ENCODE data around the gene RFX2. TPM values are rescaled to one million over a fixed set of nuclear protein-coding genes. Genes with fewer than 3 reads are reported as not detected.

RFX2 gene
- total RNA-seq, 2 donors from 2014 or later = 21.7 to 30.3 TPM

DNA sequence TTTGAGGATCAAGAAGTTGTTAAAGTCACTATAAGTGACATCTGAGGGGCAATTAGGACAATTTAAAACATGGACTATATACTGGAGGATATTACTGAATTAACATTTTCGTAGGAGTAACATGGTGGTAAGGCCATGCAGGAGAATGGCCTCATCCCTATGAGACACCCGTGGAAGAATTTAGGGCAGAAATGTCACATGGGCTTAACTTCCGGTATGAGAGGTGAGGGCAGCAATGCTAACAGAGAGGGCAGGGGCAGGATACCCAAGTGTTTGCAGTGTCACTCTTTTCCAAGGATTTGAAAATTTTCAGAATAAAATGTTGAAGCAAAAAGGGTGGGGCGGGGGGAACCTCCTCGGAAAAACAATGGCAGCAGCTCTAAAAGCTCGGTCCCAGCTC lies 156.0 kb downstream of the RFX2 start:
- DNase-seq (ENCODE audit: low spot score) (no peak), ATAC-seq (ENCODE audit: insufficient number of reproducible peaks, low FRiP score, low read depth) (peak; percentile 1)
- Histone ChIP-seq H3K27me3 (replicated peaks; ENCODE audit: insufficient read depth) (no peaks in the 10 kb centered on the region), H3K36me3 (no peaks in the 10 kb centered on the region), H3K4me1 (ENCODE audit: control insufficient read depth in 1 of 2, low read depth in 2 of 2) (peaks cover 45 to 75% of the 10 kb centered on the region in 2 donors), H3K4me3 (peak overlapping the region; percentile 46), H3K9me3 (no peaks in the 10 kb centered on the region), H3K27ac (peak overlapping the region; percentile 62 to 66)
- TF ChIP-seq, protein P1, sequence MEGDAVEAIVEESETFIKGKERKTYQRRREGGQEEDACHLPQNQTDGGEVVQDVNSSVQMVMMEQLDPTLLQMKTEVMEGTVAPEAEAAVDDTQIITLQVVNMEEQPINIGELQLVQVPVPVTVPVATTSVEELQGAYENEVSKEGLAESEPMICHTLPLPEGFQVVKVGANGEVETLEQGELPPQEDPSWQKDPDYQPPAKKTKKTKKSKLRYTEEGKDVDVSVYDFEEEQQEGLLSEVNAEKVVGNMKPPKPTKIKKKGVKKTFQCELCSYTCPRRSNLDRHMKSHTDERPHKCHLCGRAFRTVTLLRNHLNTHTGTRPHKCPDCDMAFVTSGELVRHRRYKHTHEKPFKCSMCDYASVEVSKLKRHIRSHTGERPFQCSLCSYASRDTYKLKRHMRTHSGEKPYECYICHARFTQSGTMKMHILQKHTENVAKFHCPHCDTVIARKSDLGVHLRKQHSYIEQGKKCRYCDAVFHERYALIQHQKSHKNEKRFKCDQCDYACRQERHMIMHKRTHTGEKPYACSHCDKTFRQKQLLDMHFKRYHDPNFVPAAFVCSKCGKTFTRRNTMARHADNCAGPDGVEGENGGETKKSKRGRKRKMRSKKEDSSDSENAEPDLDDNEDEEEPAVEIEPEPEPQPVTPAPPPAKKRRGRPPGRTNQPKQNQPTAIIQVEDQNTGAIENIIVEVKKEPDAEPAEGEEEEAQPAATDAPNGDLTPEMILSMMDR (IDR thresholded peaks at IDR 0.05) = no peak

GRCh38 chr19:5953680-5954213 lies 156.6 kb downstream of the RFX2 start:
- no peak for DNase-seq (ENCODE audit: low spot score)
- Histone ChIP-seq H3K27me3 (replicated peaks; ENCODE audit: insufficient read depth) (no peaks in the 10 kb centered on the region), H3K4me1 (ENCODE audit: control insufficient read depth in 1 of 2, low read depth in 2 of 2) (peaks cover 49 to 75% of the 10 kb centered on the region in 2 donors), H3K27ac (peak overlapping the region; percentile 62 to 66), H3K36me3 (no peaks in the 10 kb centered on the region), H3K9me3 (no peaks in the 10 kb centered on the region), H3K4me3 (peak overlapping the region; percentile 46)
- no peak for ATAC-seq (ENCODE audit: insufficient number of reproducible peaks, low FRiP score, low read depth)
- TF ChIP-seq, protein P1 (IDR thresholded peaks at IDR 0.05) = no peak

DNA sequence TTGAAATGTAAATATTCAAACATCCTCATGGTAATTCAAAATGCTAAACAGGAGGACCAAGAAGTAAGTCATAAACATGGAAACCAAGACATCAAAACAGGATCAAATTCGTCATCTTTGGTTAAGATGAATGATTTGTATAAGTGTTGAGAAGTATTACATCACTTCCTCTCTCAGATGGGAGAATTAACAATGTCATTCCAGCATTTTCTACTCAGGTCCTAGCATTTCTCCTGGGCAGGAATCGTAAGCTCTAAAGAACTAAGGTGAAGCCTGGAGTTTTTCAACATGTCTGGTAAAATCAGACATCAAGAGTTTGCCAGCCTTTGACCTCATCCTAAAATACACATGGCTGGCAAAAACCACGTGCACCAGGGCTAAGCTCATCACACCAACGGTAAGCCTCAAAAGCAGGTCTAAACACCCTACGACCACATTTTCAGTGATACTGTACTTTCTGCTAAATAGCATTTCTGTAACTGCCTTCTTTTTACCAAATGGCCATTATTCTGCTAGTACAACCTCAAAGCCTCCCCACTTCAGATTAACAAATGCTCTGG lies 157.2 kb downstream of the RFX2 start:
- Histone ChIP-seq H3K27ac (peak overlapping the region; percentile 62 to 66), H3K27me3 (replicated peaks; ENCODE audit: insufficient read depth) (no peaks in the 10 kb centered on the region), H3K4me1 (ENCODE audit: control insufficient read depth in 1 of 2, low read depth in 2 of 2) (peaks cover 55 to 81% of the 10 kb centered on the region in 2 donors), H3K9me3 (no peaks in the 10 kb centered on the region), H3K4me3 (no peak overlapping the region), H3K36me3 (no peaks in the 10 kb centered on the region)
- ATAC-seq (ENCODE audit: insufficient number of reproducible peaks, low FRiP score, low read depth) = no peak
- TF ChIP-seq, protein P1 (IDR thresholded peaks at IDR 0.05) = no peak
- no peak for DNase-seq (ENCODE audit: low spot score)

- Histone ChIP-seq H3K36me3 (no peaks in the 10 kb centered on the region), H3K4me1 (ENCODE audit: control insufficient read depth in 1 of 2, low read depth in 2 of 2) (peaks cover 59 to 88% of the 10 kb centered on the region in 2 donors), H3K27ac (peak overlapping the region in 1 of 2 donors; percentile 66), H3K9me3 (no peaks in the 10 kb centered on the region), H3K27me3 (replicated peaks; ENCODE audit: insufficient read depth) (no peaks in the 10 kb centered on the region), H3K4me3 (no peak overlapping the region)
- DNase-seq (ENCODE audit: low spot score) = no peak
- TF ChIP-seq, protein P1 (IDR thresholded peaks at IDR 0.05) = no peak
- ATAC-seq (ENCODE audit: insufficient number of reproducible peaks, low FRiP score, low read depth) = no peak
Measured at GRCh38 chr19:5952193-5953029, 157.9 kb downstream of the RFX2 start.

- Histone ChIP-seq H3K4me1 (ENCODE audit: control insufficient read depth in 1 of 2, low read depth in 2 of 2) (peaks cover 59 to 94% of the 10 kb centered on the region in 2 donors), H3K4me3 (no peak overlapping the region), H3K27me3 (replicated peaks; ENCODE audit: insufficient read depth) (no peaks in the 10 kb centered on the region), H3K9me3 (no peaks in the 10 kb centered on the region), H3K27ac (no peak overlapping the region), H3K36me3 (no peaks in the 10 kb centered on the region)
- ATAC-seq (ENCODE audit: insufficient number of reproducible peaks, low FRiP score, low read depth) (no peak), DNase-seq (ENCODE audit: low spot score) (no peak)
- TF ChIP-seq, protein P1 (IDR thresholded peaks at IDR 0.05) = no peak
Measured at GRCh38 chr19:5951338-5951861, 158.9 kb downstream of the RFX2 start.

Measured in thoracic aorta (tissue), 2 donors.